Psoas muscle (tissue), 8 donors: ENCODE results near the gene GRM7. TPM values are rescaled to one million over a fixed set of nuclear protein-coding genes. Genes with fewer than 3 reads are reported as not detected.

Experiments used
- ATAC-seq, 4 donors: fragments of 200-7000 bp; cut with Tn5 transposase; one replicate each; pipeline ENCODE4 v1.9.1; 2020; ENCODE audit warnings: moderate library complexity in 3 of 4, mild to moderate bottlenecking in 2 of 4
- DNase-seq, 2 donors: peaks; one replicate each; pipeline ENCODE4 v3.0.0-alpha.2; 2020
- H3K27ac ChIP-seq: fragments of 200-600 bp; one replicate; pipeline ENCODE4 v1.8.0; 2022
- H3K27me3 ChIP-seq, 3 donors: fragments of 200-600 bp in 1 of 3; one replicate each; pipeline versions ENCODE4 v1.6.1 to v1.8.0; 2013 to 2022; ENCODE audit warnings: low read length in 2 of 3, mild to moderate bottlenecking in 2 of 3, moderate library complexity in 1 of 3; ENCODE audit not compliant: insufficient read depth in 3 of 3
- H3K36me3 ChIP-seq, 2 donors: fragments of 200-600 bp in 1 of 2; one replicate each; pipeline versions ENCODE4 v1.6.1 to v1.8.0; 2013 to 2022; ENCODE audit warnings: low read depth in 1 of 2, mild to moderate bottlenecking in 1 of 2, moderate library complexity in 1 of 2; ENCODE audit not compliant: insufficient read depth in 1 of 2
- H3K4me1 ChIP-seq: fragments of 200-600 bp; one replicate; pipeline ENCODE4 v1.8.0; 2022
- H3K4me3 ChIP-seq: fragments of 200-600 bp; one replicate; pipeline ENCODE4 v1.8.0; 2022; ENCODE audit warnings: mild to moderate bottlenecking
- H3K9me3 ChIP-seq: fragments of 200-600 bp; one replicate; pipeline ENCODE4 v1.8.0; 2022
- CTCF ChIP-seq: fragments of 200-600 bp; IDR thresholded peaks from one replicate; pipeline ENCODE4 v1.8.0; 2022; ENCODE audit warnings: antibody characterized with exemption
- WGBS, 3 donors: extraction: QIAGEN DNeasy Blood & Tissue Kit; methylation state at CpG; one replicate each; pipeline versions ENCODE4 v1.1.6 to v1.1.7; 2013; 5-methylcytosine and 5-hydroxymethylcytosine counted together
- intact Hi-C, 2 donors: fragments of 100-400 bp; cut with DNase I; formaldehyde crosslinking; loops; one replicate each; pipeline versions ENCODE4 v1.11.0 to v1.14.2; 2022
- polyA plus RNA-seq, 3 donors: library from polyadenylated mRNA; stranded (reverse); fragments of 200-250 nt; gene quantifications; one replicate each; pipeline ENCODE4 v1.2.3, GENCODE V29; 2013
- total RNA-seq, 4 donors: library from RNA; stranded (reverse); fragmentation: NEBNext Ultra II Directional in 2 of 4; extraction: Animal tissue kit (Norgen Biotek cat#: 25700) in 2 of 4; gene quantifications; one replicate each; pipeline versions ENCODE4 v1.2.1 to v1.2.4, GENCODE V29; 2021 to 2023
- donor health status: healthy with polysubstance abuse.
- donor health status: DM: no; HTN: no; CAD: no; lungs with moderate emphysema.
- donor health status: Bipolar disorder and iron deficiency.
- donor health status: healthy.
- donor health status: DM: yes; HTN: yes; CAD: no.
- donor health status: DM: no; HTN: no; CAD: no.
- donor health status: DM: no; HTN: no; CAD: no.
- donor health status: DM: yes; HTN: yes; CAD: no.

GRM7 gene
- total and polyA plus RNA-seq, 7 donors, result 0.01 TPM; not detected in 6

- H3K27ac ChIP-seq, result no peak overlapping the region
- no peaks in the 10 kb centered on the region for H3K27me3 ChIP-seq
- no peak for DNase-seq
- no peaks in the 10 kb centered on the region for H3K36me3 ChIP-seq
- intact Hi-C loops, result no loop called here
- 71 to 78% (median 75%) methylated on average over 6 of the region's 6 CpGs for WGBS, 3 donors
- no peaks in the 10 kb centered on the region for H3K4me1 ChIP-seq
- no peak for ATAC-seq
- H3K9me3 ChIP-seq, result no peaks in the 10 kb centered on the region
- no peak overlapping the region for H3K4me3 ChIP-seq
- no peak for TF ChIP-seq CTCF
These were observed 826.7 kb downstream of the GRM7 start for GRCh38 chr3:7687428-7688147.

DNA sequence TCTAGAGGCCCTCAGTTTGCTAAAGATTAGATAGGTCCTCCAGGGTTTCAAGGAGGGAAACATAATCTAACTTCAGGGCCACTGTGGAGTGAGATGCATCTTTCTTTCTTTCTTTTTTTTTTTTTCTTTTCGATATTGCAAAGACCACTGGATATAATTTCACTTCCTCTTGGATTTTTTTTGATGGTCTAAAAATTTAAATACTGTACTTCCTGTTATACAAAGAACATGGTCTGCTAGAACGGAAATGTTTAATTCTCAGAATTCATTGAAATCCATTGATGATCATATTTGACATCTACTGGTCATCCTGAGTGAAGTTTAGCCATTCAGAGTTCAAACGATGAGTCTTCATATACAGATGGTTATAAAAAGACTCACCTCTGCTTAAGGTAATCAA is 832.0 kb downstream of the GRM7 start:
- ATAC-seq, result no peak
- intact Hi-C loops, result no loop called here
- Histone ChIP-seq H3K27ac (no peak overlapping the region), H3K4me3 (no peak overlapping the region), H3K36me3 (no peaks in the 10 kb centered on the region), H3K9me3 (no peaks in the 10 kb centered on the region), H3K27me3 (no peaks in the 10 kb centered on the region), H3K4me1 (no peaks in the 10 kb centered on the region)
- TF ChIP-seq CTCF, result no peak
- WGBS, 3 donors, result 68 to 78% (median 76%) methylated on average over 3 of the region's 3 CpGs
- no peak for DNase-seq

- Histone ChIP-seq H3K9me3 (no peaks in the 10 kb centered on the region), H3K36me3 (no peaks in the 10 kb centered on the region), H3K4me1 (no peaks in the 10 kb centered on the region), H3K27me3 (no peaks in the 10 kb centered on the region), H3K4me3 (no peak overlapping the region), H3K27ac (no peak overlapping the region)
- TF ChIP-seq CTCF, result no peak
- intact Hi-C loops, result no loop called here
- ATAC-seq (no peak), DNase-seq (no peak)
- WGBS, 3 donors, result 81 to 91% (median 83%) methylated on average over 2 of the region's 2 CpGs
These were observed 833.1 kb downstream of the GRM7 start for GRCh38 chr3:7693976-7694375.

GRCh38 chr3:7695049-7695448 is 834.1 kb downstream of the GRM7 start:
- Histone ChIP-seq H3K27me3 (no peaks in the 10 kb centered on the region), H3K4me3 (no peak overlapping the region), H3K36me3 (no peaks in the 10 kb centered on the region), H3K4me1 (no peaks in the 10 kb centered on the region), H3K27ac (no peak overlapping the region), H3K9me3 (no peaks in the 10 kb centered on the region)
- 71 to 83% (median 74%) methylated on average over 1 of the region's 1 CpG for WGBS, 3 donors
- TF ChIP-seq CTCF, result no peak
- DNase-seq (no peak), ATAC-seq (no peak)
- intact Hi-C loops, result no loop called here

DNA sequence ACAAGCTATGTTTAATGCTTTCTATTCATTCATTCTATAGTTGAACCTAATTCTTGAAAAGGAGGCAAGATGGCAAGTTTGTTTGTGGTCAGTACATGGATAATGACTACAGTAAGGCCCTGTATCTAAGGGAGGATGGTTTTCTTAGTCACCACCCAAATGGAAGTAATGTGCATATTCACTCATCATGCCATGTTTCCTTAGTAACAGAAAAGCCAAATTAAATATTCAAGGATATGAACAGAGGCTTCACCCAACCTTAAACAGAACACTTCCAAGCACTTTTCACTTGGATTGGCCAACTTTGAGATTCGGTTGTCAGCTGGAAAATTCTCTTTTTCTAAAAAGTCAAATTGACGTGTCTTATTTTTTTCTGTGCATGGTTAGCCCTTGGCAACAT is 835.4 kb downstream of the GRM7 start:
- TF ChIP-seq CTCF, result no peak
- no peak for DNase-seq
- no peak overlapping the region for H3K4me3 ChIP-seq
- ATAC-seq, result no peak
- no peaks in the 10 kb centered on the region for H3K27me3 ChIP-seq
- no peaks in the 10 kb centered on the region for H3K36me3 ChIP-seq
- intact Hi-C loops, result no loop called here
- H3K9me3 ChIP-seq, result no peaks in the 10 kb centered on the region
- H3K27ac ChIP-seq, result no peak overlapping the region
- no peaks in the 10 kb centered on the region for H3K4me1 ChIP-seq
- WGBS, 3 donors, result 43 to 65% (median 43%) methylated on average over 2 of the region's 2 CpGs
